ENCODE measurements around the gene SGMS2. TPM values are rescaled to one million over a fixed set of nuclear protein-coding genes. Genes with fewer than 3 reads are reported as not detected.

The SGMS2 gene
- total and polyA plus RNA-seq, 2 of the 4 experiments (the other 2 are of a cell fraction), result 13.4 to 37.5 TPM

DNA sequence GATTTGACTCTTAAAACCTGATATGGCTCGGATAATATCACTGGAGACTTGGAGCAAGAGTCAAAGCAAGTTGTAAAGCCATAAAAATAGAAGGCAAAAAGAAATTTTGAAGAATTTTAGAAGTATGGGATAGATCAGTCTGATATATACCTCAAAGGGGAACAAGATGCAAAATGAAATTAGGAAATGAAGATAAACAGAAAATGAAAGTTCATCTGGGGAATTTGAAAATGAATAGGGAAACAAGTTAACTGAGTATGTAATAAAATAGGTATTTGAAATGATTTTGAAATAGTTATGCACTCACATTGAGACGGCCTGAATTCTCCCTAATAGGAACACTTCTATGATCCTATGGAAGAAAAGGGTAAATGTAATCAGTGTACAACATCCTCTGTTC, 112.3 kb downstream of the SGMS2 start:
- ATAC-seq (ENCODE audit: low read depth) (no peak), DNase-seq (no peak)
- no peak overlapping the region for H2BK5ac ChIP-seq (ENCODE audit: low read depth, low read length, poor library complexity, severe bottlenecking)
- H2BK120ac ChIP-seq (ENCODE audit: low read depth, low read length), result no peak overlapping the region
- peaks cover 3% of the 10 kb centered on the region for H3K4me1 ChIP-seq (ENCODE audit: control insufficient read depth, insufficient read depth, low read length)
- POLR2A ChIA-PET (ENCODE audit: unreplicated experiment), result no interaction called here
- H3K4ac ChIP-seq (ENCODE audit: low read depth, low read length), result no peak overlapping the region
- H3K9me3 ChIP-seq (ENCODE audit: control insufficient read depth, insufficient read depth, low read length), result no peaks in the 10 kb centered on the region
- H4K5ac ChIP-seq (ENCODE audit: low read depth, low read length), result no peak overlapping the region
- no peak overlapping the region for H3K4me2 ChIP-seq (ENCODE audit: low read depth, low read length)
- dilution Hi-C loops (cut with HindIII; ENCODE audit: low sequenced_read_pairs, unreplicated experiment) (no loop called here), intact Hi-C loops (cut with micrococcal nuclease) (loop anchor here (10.0 kb wide), 1 partner anchor 638 kb away; no protein-coding TSS in a partner anchor), in situ Hi-C loops (cut with MboI; ENCODE audit: low sequenced_read_pairs) (no loop called here)
- no peak overlapping the region for H4K8ac ChIP-seq (ENCODE audit: low read depth in 2 of 2, low read length in 2 of 2)
- peaks cover 4 to 6% of the 10 kb centered on the region in 2 experiments; a peak in 1 of 4 replicates for H3K79me1 ChIP-seq (ENCODE audit: low read depth in 1 of 2, low read length in 2 of 2)
- no peak overlapping the region for H3K27ac ChIP-seq (ENCODE audit: insufficient read depth, low read length)
- no peak overlapping the region for H3K9ac ChIP-seq (ENCODE audit: low read depth, low read length)
- H3K18ac ChIP-seq (ENCODE audit: low read depth, low read length), result no peak overlapping the region
- H3K23ac ChIP-seq (ENCODE audit: low read depth, low read length), result no peak overlapping the region
- H3K56ac ChIP-seq (ENCODE audit: extremely low read depth, insufficient read depth, low read length), result no peak overlapping the region
- no peaks in the 10 kb centered on the region for H3K9me1 ChIP-seq (ENCODE audit: insufficient read depth, low read length)
- H2BK20ac ChIP-seq (ENCODE audit: low read depth, low read length), result no peak overlapping the region
- no peak overlapping the region for H2AK9ac ChIP-seq (replicated peaks; ENCODE audit: low read depth, low read length, poor library complexity)
- CTCF ChIA-PET, result no interaction called here
- no peaks in the 10 kb centered on the region for H4K20me1 ChIP-seq (ENCODE audit: insufficient read depth, low read length)
- H3K14ac ChIP-seq (replicated peaks; ENCODE audit: low read depth, low read length), result no peak overlapping the region
- H2AFZ ChIP-seq (replicated peaks; ENCODE audit: low read length, poor library complexity), result no peak overlapping the region
- no CpG with 5 or more reads among the region's 2 CpGs for WGBS, 2 experiments (ENCODE audit: extremely low coverage in 2 of 2, insufficient read length in 1 of 2)
- H2BK15ac ChIP-seq (ENCODE audit: low read depth, low read length), result no peak overlapping the region
- no peaks in the 10 kb centered on the region for H3K27me3 ChIP-seq (ENCODE audit: control insufficient read depth, insufficient read depth, low read length)
- H2AK5ac ChIP-seq (ENCODE audit: low read depth, low read length), result no peak overlapping the region
- H3K4me3 ChIP-seq (ENCODE audit: insufficient read depth, low read depth, low read length), result no peak overlapping the region
- no peak for TF ChIP-seq SMC3 (IDR thresholded peaks at IDR 0.05; ENCODE audit: low read depth, low read length)
- TF ChIP-seq, protein P1, sequence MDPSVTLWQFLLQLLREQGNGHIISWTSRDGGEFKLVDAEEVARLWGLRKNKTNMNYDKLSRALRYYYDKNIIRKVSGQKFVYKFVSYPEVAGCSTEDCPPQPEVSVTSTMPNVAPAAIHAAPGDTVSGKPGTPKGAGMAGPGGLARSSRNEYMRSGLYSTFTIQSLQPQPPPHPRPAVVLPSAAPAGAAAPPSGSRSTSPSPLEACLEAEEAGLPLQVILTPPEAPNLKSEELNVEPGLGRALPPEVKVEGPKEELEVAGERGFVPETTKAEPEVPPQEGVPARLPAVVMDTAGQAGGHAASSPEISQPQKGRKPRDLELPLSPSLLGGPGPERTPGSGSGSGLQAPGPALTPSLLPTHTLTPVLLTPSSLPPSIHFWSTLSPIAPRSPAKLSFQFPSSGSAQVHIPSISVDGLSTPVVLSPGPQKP (IDR thresholded peaks at IDR 0.05; ENCODE audit: borderline replicate concordance, low read depth, low read length), result no peak
- no peak overlapping the region for H4K91ac ChIP-seq (ENCODE audit: insufficient read depth, low read depth, low read length)
- BruUV-seq (replicated peaks), result no TSS peak
- H3K36me3 ChIP-seq (ENCODE audit: control insufficient read depth, insufficient read depth, low read length), result no peaks in the 10 kb centered on the region
